ENCODE results near the gene CABCOCO1. TPM values are rescaled to one million over a fixed set of nuclear protein-coding genes. Genes with fewer than 3 reads are reported as not detected.
A peak's percentile ranks its signal among the peaks of the same experiment; 100 is the strongest.

The CABCOCO1 gene
- total RNA-seq, 1 donor from 2014 or later: not detected

- DNase-seq (ENCODE audit: low spot score): no peak
- peak; percentile 14 for ATAC-seq
Observed at GRCh38 chr10:61752111-61753011, 89.6 kb downstream of the CABCOCO1 start.

- no peak for DNase-seq (ENCODE audit: low spot score)
Observed at GRCh38 chr10:61753453-61753852, 90.7 kb downstream of the CABCOCO1 start.

GRCh38 chr10:61754587-61755550 is 92.1 kb downstream of the CABCOCO1 start:
- ATAC-seq (no peak), DNase-seq (ENCODE audit: low spot score) (no peak)

More at GRCh38 chr10:61753453-61753852, 90.7 kb downstream of the CABCOCO1 start:
- ATAC-seq: no peak

- DNase-seq (ENCODE audit: low spot score) (no peak), ATAC-seq (no peak)
Observed at GRCh38 chr10:61757001-61757400, 94.3 kb downstream of the CABCOCO1 start.

GRCh38 chr10:61757525-61758397 is 95.0 kb downstream of the CABCOCO1 start:
- no peak for DNase-seq (ENCODE audit: low spot score)
- no peak for ATAC-seq

GRCh38 chr10:61758433-61758832 is 95.7 kb downstream of the CABCOCO1 start:
- ATAC-seq (no peak), DNase-seq (ENCODE audit: low spot score) (no peak)

GRCh38 chr10:61759751-61760150 is 97.0 kb downstream of the CABCOCO1 start:
- DNase-seq (ENCODE audit: low spot score) (no peak), ATAC-seq (no peak)

GRCh38 chr10:61760943-61761824 is 98.5 kb downstream of the CABCOCO1 start:
- ATAC-seq: no peak
- no peak for DNase-seq (ENCODE audit: low spot score)

- no peak for ATAC-seq
- no peak for DNase-seq (ENCODE audit: low spot score)
Observed at GRCh38 chr10:61761825-61762217, 99.1 kb downstream of the CABCOCO1 start.

GRCh38 chr10:61763778-61764177 is 101.0 kb downstream of the CABCOCO1 start:
- no peak for ATAC-seq
- DNase-seq (ENCODE audit: low spot score): no peak

- no peak for ATAC-seq
- DNase-seq (ENCODE audit: low spot score): no peak
Observed at GRCh38 chr10:61764486-61764885, 101.8 kb downstream of the CABCOCO1 start.

GRCh38 chr10:61765176-61766087 is 102.7 kb downstream of the CABCOCO1 start:
- no peak for ATAC-seq
- no peak for DNase-seq (ENCODE audit: low spot score)

GRCh38 chr10:61766927-61767326 is 104.2 kb downstream of the CABCOCO1 start:
- DNase-seq (ENCODE audit: low spot score): no peak
- no peak for ATAC-seq

- DNase-seq (ENCODE audit: low spot score): no peak
- ATAC-seq: no peak
Observed at GRCh38 chr10:61774031-61774430, 111.3 kb downstream of the CABCOCO1 start.

GRCh38 chr10:61775111-61775510 is 112.4 kb downstream of the CABCOCO1 start:
- no peak for ATAC-seq
- no peak for DNase-seq (ENCODE audit: low spot score)

- ATAC-seq (no peak), DNase-seq (ENCODE audit: low spot score) (no peak)
Observed at GRCh38 chr10:61776615-61777266, 114.0 kb downstream of the CABCOCO1 start.

GRCh38 chr10:61778137-61778536 is 115.4 kb downstream of the CABCOCO1 start:
- DNase-seq (ENCODE audit: low spot score): no peak
- no peak for ATAC-seq

- ATAC-seq: no peak
- DNase-seq (ENCODE audit: low spot score): no peak
Observed at GRCh38 chr10:61779276-61779675, 116.5 kb downstream of the CABCOCO1 start.
